DMS79 treated with DMSO at 0.1 percent for 48 hours (cell line): ENCODE data around the gene AATK.

ENCODE experiments used
- DNase-seq: peaks from one replicate; lab custom pipeline; 2025; lab: John Stamatoyannopoulos, UW

AATK gene

GRCh38 chr17:81143717-81144422 is 22.2 kb downstream of the AATK start:
- no peak for DNase-seq

DNA sequence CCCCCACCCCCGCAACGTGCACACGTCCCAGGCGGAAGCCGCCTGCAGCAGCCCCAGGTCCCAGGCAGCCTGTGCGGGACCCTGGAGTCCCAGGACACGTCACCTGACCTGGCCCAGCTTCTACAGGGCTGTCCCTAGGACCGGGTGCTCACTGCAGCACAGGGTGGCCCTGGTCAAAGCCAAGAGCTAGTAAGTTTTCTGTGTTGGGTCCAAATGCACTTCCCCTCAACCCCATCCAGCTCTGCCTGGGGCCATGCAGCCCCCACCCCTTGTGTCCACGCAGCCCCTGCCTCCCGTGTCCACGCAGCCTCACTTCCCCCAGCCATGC is 22.9 kb downstream of the AATK start:
- DNase-seq, result no peak

- DNase-seq, result peak; percentile 65
Observed at GRCh38 chr17:81142301-81143199, 23.5 kb downstream of the AATK start.

DNA sequence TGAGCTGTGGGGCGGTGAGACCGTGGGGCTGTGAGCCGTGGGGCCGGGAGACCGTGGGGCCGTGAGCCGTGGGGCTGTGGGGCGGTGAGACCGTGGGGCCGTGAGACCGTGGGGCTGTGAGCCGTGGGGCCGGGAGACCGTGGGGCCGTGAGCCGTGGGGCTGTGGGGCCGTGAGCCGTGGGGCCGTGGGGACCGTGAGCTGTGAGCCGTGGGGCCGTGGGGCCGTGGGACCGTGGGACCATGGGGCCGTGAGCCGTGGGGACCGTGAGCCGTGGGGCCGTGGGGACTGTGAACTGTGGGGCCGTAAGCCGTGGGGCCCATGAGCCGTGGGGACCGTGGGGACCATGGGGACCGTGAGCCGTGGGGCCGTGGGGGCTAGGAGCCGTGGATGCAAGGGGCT is 25.3 kb downstream of the AATK start:
- no peak for DNase-seq

GRCh38 chr17:81140018-81140417 is 26.0 kb downstream of the AATK start:
- DNase-seq, result no peak

DNA sequence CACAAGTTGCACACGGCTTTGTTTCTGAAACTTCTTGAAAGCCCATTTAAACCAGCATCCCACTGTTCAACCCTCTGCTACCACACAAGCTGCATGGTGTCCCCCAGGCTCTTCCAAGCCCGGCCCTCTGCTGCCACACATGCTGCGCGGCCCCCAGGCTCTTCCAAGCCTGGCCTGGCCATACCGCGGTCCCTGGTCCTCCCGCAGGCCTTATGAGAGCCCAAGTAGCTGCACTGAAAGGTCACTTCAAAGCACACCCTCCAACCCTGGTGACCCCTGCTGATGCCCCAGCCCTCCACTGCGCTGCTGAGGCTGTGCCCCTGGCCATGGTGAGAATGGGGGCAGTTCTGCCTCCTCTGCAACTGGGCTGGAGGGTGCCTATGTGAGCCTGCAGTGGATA is 26.6 kb downstream of the AATK start:
- DNase-seq, result no peak

GRCh38 chr17:81138500-81138899 is 27.5 kb downstream of the AATK start:
- no peak for DNase-seq

- DNase-seq, result no peak
Observed at GRCh38 chr17:81138083-81138482, 27.9 kb downstream of the AATK start.

DNA sequence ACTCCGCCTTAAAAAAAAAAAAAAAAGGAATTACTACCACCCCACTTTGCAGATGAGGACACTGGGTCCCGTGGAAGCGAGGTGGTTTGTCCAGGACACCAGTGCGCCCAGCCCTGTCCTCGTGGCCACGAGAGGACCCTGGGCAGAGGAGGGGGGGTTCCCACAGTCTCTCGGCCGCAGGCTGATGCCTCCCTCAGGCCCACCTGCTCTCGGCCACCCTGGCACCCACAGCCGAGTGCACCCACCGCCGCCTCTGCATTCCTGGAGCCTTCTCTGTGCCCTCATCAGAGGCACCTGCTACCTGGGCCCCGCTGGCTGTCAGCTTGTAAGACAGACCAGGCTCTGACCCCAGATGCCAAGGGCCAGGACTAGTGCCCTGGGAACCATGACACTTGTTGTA is 28.8 kb downstream of the AATK start:
- no peak for DNase-seq

DNA sequence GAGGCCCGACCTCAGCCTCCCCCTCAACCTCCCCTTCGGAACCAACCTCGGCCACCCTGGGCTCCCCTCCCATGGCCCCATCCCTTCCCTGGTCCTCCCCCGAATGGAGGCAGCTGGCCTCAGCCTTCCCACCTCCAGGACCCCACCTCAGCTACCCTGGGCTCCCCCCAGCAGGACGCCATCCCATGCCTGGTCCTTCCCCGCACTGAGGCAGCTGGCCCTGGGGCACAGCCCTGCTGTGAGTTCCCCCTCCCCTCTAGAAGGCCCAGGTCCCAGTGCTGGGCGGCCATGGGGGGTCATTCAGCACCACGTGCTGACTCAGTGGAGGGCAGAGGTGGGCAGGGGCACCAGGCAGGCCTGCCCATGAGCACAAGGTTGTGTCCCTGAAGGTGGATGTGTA is 29.7 kb downstream of the AATK start:
- no peak for DNase-seq

GRCh38 chr17:81135505-81136278 is 30.3 kb downstream of the AATK start:
- DNase-seq, result peak; percentile 54

GRCh38 chr17:81134064-81134781 is 31.8 kb downstream of the AATK start:
- DNase-seq, result no peak

GRCh38 chr17:81132770-81133723 is 33.0 kb downstream of the AATK start:
- DNase-seq, result no peak

- peak; percentile 5 for DNase-seq
Observed at GRCh38 chr17:81132197-81132540, 33.9 kb downstream of the AATK start.

DNA sequence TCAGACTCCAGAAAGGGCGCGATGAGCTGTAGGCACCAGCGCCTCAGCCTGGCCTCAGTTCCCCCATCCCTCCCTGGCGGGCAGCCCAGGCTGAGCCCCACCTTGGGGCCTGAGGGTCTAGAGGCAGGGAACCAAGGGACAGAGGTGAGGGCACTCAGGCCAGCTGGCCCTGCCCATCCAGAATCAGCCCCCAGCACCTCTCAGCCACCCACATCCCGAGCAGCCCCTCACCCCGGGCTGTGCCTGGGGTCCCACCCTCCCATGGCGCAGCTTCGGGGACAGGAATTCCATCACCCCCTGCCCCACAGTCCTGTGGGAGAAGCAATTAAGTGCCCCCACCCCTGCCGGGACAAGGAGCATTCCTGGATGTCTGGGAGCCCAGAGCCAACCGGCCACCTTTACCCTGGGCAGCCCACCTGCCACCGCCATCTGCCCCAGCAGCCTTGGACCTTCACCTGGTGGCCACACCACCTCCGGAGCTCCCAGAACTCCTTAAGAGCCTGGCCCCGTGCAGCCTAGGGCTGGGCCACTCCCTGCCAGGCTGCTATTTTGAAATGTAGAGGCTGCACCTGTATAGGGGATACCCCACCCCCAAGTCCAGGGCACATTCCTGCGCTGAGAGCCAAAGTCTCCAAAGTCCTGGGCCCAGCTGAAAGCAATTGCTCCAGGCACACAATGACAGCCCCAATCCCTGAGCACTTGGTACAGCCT is 34.4 kb downstream of the AATK start:
- no peak for DNase-seq

- no peak for DNase-seq
Observed at GRCh38 chr17:81130385-81131361, 35.3 kb downstream of the AATK start.

GRCh38 chr17:81129711-81130367 is 36.2 kb downstream of the AATK start:
- DNase-seq, result no peak

DNA sequence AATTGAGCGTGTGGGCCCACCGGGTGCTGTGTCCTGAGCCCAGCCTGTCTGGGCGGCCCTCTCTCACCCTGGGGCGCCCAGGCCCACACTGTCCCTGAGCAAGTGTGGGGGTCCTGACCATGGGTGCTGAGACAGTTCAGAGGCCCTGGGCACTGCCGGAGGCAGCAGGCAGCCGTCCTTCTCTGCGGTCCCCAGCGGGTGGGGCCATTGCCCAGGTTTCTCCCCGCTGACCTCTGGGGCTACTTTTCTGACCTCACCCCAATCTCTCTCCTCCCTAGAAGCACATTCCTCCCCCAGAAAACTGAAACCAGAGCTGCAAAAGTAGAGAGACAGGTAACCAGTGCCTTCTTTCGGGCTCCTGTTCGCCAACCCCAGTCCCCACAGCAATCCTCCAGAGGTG is 36.7 kb downstream of the AATK start:
- DNase-seq, result no peak

DNA sequence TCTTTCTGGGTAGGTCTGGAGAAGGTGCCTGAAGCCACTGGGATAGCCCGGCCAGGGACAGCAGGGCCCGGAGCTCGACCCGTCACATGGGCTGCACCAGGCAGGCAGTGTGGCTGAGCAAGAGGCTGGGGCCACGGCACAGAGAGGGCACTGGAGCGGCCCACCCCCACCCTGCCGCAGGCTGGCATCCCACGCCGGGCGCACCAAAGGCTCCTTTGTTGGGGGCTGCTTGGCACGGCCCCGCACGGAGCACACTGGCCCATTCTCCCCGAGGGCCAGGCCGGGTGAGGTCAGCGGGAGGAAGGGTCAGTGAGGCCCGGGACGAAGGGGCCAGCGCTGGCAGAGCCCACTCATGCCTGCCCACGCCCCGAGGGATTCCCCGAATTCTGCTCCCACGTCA is 37.2 kb downstream of the AATK start:
- no peak for DNase-seq
